ENCODE results near the gene PPA1.

Gene PPA1

DNA sequence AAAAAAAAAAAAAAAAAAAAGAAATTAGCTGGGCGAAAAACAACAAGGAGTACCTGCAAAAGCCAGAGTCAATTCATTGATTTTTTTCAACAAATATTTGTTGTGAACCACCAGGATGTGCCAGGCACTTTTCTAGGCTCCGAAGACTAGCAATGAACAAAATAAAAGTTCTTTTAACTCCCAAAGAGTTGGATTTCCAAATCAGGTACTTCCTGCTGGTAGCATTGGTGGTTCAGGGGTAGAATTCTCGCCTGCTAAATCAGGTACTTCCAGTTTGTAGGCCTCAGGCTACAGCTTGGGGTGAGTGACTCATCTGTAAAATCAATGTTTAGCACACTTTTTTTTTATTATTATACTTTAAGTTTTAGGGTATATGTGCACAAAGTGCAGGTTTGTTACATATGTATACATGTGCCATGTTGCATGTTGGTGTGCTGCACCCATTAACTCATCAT, 10.9 kb downstream of the PPA1 start:
- no peak for ATAC-seq
- TF ChIP-seq ISL1 (CRISPR knock-in tag; IDR thresholded peaks at IDR 0.05) (no peak), ZC3H10 (CRISPR knock-in tag; IDR thresholded peaks at IDR 0.05) (no peak), ARNTL (CRISPR knock-in tag; IDR thresholded peaks at IDR 0.05; ENCODE audit: borderline replicate concordance, low read depth) (no peak)

DNA sequence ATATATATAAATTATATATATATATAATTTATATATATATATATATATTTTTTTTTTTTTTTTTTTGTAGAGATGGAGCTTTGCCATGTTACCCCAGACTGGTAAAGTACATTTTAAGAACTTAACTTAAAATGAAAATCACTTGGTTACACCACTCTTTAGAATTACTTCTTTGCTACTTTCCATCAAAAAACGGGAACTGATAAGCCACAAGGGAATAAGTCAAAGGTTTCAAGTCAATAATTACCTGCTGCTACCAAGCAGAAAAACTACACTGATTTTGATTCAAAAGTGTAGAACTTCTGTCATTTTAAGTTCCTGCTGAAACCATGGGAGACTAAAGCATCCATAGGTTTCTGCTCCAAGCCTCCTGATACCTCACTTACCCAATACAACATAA, 12.2 kb downstream of the PPA1 start:
- no peak for TF ChIP-seq ZNF8 (CRISPR knock-in tag; IDR thresholded peaks at IDR 0.05)
- TF ChIP-seq BACH2 (CRISPR knock-in tag; IDR thresholded peaks at IDR 0.05; ENCODE audit: borderline replicate concordance): no peak
- no peak for TF ChIP-seq ESRRG (CRISPR knock-in tag; IDR thresholded peaks at IDR 0.05)
- TF ChIP-seq, protein P1, sequence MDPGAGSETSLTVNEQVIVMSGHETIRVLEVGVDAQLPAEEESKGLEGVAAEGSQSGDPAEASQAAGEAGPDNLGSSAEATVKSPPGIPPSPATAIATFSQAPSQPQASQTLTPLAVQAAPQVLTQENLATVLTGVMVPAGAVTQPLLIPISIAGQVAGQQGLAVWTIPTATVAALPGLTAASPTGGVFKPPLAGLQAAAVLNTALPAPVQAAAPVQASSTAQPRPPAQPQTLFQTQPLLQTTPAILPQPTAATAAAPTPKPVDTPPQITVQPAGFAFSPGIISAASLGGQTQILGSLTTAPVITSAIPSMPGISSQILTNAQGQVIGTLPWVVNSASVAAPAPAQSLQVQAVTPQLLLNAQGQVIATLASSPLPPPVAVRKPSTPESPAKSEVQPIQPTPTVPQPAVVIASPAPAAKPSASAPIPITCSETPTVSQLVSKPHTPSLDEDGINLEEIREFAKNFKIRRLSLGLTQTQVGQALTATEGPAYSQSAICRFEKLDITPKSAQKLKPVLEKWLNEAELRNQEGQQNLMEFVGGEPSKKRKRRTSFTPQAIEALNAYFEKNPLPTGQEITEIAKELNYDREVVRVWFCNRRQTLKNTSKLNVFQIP (CRISPR knock-in tag; IDR thresholded peaks at IDR 0.05; ENCODE audit: borderline replicate concordance, low read depth): no peak
- ATAC-seq: no peak

DNA sequence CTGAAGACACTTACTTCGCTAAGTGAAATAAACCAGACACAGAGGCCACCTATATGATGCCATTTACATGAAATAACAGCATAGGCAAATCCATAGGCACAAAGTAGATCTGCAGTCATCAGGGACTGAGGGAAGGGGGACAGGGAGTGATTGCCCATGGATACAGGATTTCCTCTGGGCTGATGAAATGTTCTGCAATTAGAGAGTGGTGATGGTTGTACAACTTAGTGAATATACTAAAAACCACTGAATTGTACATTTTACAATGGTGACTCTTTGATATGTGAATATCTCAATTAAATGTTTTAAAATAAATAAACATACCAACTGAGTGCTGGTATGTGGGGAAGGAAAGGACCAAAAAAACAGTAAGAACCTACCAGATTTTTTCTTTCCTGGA, 20.4 kb downstream of the PPA1 start:
- TF ChIP-seq CSDC2 (CRISPR knock-in tag; IDR thresholded peaks at IDR 0.05): no peak
- no peak for TF ChIP-seq BACH2 (CRISPR knock-in tag; IDR thresholded peaks at IDR 0.05; ENCODE audit: borderline replicate concordance)
- no peak for TF ChIP-seq RARB (CRISPR knock-in tag; IDR thresholded peaks at IDR 0.05)
- no peak for TF ChIP-seq ZC3H10 (CRISPR knock-in tag; IDR thresholded peaks at IDR 0.05)
- TF ChIP-seq ZNF8 (CRISPR knock-in tag; IDR thresholded peaks at IDR 0.05): no peak
- TF ChIP-seq, protein P2, sequence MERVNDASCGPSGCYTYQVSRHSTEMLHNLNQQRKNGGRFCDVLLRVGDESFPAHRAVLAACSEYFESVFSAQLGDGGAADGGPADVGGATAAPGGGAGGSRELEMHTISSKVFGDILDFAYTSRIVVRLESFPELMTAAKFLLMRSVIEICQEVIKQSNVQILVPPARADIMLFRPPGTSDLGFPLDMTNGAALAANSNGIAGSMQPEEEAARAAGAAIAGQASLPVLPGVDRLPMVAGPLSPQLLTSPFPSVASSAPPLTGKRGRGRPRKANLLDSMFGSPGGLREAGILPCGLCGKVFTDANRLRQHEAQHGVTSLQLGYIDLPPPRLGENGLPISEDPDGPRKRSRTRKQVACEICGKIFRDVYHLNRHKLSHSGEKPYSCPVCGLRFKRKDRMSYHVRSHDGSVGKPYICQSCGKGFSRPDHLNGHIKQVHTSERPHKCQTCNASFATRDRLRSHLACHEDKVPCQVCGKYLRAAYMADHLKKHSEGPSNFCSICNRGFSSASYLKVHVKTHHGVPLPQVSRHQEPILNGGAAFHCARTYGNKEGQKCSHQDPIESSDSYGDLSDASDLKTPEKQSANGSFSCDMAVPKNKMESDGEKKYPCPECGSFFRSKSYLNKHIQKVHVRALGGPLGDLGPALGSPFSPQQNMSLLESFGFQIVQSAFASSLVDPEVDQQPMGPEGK (CRISPR knock-in tag; IDR thresholded peaks at IDR 0.05; ENCODE audit: borderline replicate concordance): no peak
- TF ChIP-seq ZFP3 (CRISPR knock-in tag; IDR thresholded peaks at IDR 0.05): no peak
- no peak for TF ChIP-seq ZNF70 (CRISPR knock-in tag; IDR thresholded peaks at IDR 0.05)
- no peak for TF ChIP-seq TOX (CRISPR knock-in tag; IDR thresholded peaks at IDR 0.05; ENCODE audit: borderline replicate concordance)
- TF ChIP-seq, protein P1 (CRISPR knock-in tag; IDR thresholded peaks at IDR 0.05; ENCODE audit: borderline replicate concordance, low read depth): no peak
- TF ChIP-seq, protein P3, sequence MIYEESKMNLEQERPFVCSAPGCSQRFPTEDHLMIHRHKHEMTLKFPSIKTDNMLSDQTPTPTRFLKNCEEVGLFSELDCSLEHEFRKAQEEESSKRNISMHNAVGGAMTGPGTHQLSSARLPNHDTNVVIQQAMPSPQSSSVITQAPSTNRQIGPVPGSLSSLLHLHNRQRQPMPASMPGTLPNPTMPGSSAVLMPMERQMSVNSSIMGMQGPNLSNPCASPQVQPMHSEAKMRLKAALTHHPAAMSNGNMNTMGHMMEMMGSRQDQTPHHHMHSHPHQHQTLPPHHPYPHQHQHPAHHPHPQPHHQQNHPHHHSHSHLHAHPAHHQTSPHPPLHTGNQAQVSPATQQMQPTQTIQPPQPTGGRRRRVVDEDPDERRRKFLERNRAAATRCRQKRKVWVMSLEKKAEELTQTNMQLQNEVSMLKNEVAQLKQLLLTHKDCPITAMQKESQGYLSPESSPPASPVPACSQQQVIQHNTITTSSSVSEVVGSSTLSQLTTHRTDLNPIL (CRISPR knock-in tag; IDR thresholded peaks at IDR 0.05; ENCODE audit: low read depth): no peak
- no peak for TF ChIP-seq SNAI2 (CRISPR knock-in tag; IDR thresholded peaks at IDR 0.05)
- TF ChIP-seq ZNF565 (CRISPR knock-in tag; conservative IDR thresholded peaks at IDR 0.05; ENCODE audit: low read depth): no peak
- ATAC-seq: no peak

DNA sequence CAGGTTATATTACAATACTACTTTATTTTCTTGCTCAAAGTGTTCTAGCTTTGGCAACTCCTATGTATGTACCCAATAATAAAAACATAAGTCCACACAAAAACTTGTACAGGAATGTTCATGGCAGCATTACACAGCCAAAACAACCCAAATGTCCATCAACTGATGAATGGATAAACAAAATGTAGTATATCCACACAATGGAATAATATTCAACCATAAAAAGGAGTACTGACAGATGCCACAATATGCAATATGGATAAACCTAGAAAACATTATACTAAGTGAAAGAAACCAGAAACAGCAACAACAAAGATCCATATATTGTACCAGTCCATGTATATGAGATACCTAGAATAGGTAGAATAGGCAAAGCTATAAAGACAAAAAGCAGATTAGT, 21.0 kb downstream of the PPA1 start:
- ATAC-seq: no peak
- TF ChIP-seq ZFP30 (CRISPR knock-in tag; IDR thresholded peaks at IDR 0.05): no peak
- TF ChIP-seq ESRRG (CRISPR knock-in tag; IDR thresholded peaks at IDR 0.05): no peak
- no peak for TF ChIP-seq ARNTL (CRISPR knock-in tag; IDR thresholded peaks at IDR 0.05; ENCODE audit: borderline replicate concordance, low read depth)
- TF ChIP-seq ZFP3 (CRISPR knock-in tag; IDR thresholded peaks at IDR 0.05): no peak
- no peak for TF ChIP-seq ZNF8 (CRISPR knock-in tag; IDR thresholded peaks at IDR 0.05)
- no peak for TF ChIP-seq SNAI2 (CRISPR knock-in tag; IDR thresholded peaks at IDR 0.05)
- TF ChIP-seq ZNF70 (CRISPR knock-in tag; IDR thresholded peaks at IDR 0.05): no peak

DNA sequence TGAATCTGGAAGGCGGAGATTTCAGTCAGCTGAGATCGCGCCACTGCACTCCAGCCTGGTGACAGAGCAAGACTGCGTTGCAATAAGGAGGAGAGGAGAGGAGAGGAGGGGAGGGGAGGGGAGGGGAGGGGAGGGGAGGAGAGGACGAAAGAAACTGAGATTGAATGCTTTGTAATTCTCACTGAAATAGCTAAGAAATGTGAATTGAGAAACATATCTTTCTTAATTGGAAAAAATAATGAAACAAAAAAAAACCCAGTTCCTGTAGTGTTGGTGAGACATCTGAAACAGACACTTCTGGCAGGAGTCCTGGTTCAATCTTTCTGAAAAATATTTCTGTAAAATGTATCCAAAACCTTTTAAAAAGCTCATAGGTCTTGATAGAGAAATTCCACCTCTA, 26.5 kb downstream of the PPA1 start:
- ATAC-seq: no peak
- TF ChIP-seq BACH2 (CRISPR knock-in tag; IDR thresholded peaks at IDR 0.05; ENCODE audit: borderline replicate concordance) (no peak), ESRRG (CRISPR knock-in tag; IDR thresholded peaks at IDR 0.05) (no peak), GLIS3 (CRISPR knock-in tag; IDR thresholded peaks at IDR 0.05) (no peak), ARNTL (CRISPR knock-in tag; IDR thresholded peaks at IDR 0.05; ENCODE audit: borderline replicate concordance, low read depth) (no peak), TOX (CRISPR knock-in tag; IDR thresholded peaks at IDR 0.05; ENCODE audit: borderline replicate concordance) (no peak), PPARA (CRISPR knock-in tag; IDR thresholded peaks at IDR 0.05; ENCODE audit: borderline replicate concordance) (no peak), ZC3H10 (CRISPR knock-in tag; IDR thresholded peaks at IDR 0.05) (no peak), ZFP30 (CRISPR knock-in tag; IDR thresholded peaks at IDR 0.05) (no peak), ZNF70 (CRISPR knock-in tag; IDR thresholded peaks at IDR 0.05) (no peak), SNAI2 (CRISPR knock-in tag; IDR thresholded peaks at IDR 0.05) (no peak), ZFP3 (CRISPR knock-in tag; IDR thresholded peaks at IDR 0.05) (no peak)
- TF ChIP-seq, protein P4, sequence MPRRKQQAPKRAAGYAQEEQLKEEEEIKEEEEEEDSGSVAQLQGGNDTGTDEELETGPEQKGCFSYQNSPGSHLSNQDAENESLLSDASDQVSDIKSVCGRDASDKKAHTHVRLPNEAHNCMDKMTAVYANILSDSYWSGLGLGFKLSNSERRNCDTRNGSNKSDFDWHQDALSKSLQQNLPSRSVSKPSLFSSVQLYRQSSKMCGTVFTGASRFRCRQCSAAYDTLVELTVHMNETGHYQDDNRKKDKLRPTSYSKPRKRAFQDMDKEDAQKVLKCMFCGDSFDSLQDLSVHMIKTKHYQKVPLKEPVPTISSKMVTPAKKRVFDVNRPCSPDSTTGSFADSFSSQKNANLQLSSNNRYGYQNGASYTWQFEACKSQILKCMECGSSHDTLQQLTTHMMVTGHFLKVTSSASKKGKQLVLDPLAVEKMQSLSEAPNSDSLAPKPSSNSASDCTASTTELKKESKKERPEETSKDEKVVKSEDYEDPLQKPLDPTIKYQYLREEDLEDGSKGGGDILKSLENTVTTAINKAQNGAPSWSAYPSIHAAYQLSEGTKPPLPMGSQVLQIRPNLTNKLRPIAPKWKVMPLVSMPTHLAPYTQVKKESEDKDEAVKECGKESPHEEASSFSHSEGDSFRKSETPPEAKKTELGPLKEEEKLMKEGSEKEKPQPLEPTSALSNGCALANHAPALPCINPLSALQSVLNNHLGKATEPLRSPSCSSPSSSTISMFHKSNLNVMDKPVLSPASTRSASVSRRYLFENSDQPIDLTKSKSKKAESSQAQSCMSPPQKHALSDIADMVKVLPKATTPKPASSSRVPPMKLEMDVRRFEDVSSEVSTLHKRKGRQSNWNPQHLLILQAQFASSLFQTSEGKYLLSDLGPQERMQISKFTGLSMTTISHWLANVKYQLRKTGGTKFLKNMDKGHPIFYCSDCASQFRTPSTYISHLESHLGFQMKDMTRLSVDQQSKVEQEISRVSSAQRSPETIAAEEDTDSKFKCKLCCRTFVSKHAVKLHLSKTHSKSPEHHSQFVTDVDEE (CRISPR knock-in tag; IDR thresholded peaks at IDR 0.05): no peak
- TF ChIP-seq, protein P3 (CRISPR knock-in tag; IDR thresholded peaks at IDR 0.05; ENCODE audit: low read depth): no peak
- TF ChIP-seq, protein P5, sequence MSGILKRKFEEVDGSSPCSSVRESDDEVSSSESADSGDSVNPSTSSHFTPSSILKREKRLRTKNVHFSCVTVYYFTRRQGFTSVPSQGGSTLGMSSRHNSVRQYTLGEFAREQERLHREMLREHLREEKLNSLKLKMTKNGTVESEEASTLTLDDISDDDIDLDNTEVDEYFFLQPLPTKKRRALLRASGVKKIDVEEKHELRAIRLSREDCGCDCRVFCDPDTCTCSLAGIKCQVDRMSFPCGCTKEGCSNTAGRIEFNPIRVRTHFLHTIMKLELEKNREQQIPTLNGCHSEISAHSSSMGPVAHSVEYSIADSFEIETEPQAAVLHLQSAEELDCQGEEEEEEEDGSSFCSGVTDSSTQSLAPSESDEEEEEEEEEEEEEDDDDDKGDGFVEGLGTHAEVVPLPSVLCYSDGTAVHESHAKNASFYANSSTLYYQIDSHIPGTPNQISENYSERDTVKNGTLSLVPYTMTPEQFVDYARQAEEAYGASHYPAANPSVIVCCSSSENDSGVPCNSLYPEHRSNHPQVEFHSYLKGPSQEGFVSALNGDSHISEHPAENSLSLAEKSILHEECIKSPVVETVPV (CRISPR knock-in tag; IDR thresholded peaks at IDR 0.05): no peak

Measured in SK-N-SH treated with all-trans-retinoic acid at 6 μM for 48 hours (cell line).